Smooth muscle cell of the brain vasculature (primary cell): ENCODE data around the gene HEMK1.

ENCODE experiments used
- DNase-seq: peaks from one replicate; pipeline ENCODE4 v3.0.0-alpha.2; 2012; ENCODE audit warnings: low read depth, low spot score

The HEMK1 gene

DNA sequence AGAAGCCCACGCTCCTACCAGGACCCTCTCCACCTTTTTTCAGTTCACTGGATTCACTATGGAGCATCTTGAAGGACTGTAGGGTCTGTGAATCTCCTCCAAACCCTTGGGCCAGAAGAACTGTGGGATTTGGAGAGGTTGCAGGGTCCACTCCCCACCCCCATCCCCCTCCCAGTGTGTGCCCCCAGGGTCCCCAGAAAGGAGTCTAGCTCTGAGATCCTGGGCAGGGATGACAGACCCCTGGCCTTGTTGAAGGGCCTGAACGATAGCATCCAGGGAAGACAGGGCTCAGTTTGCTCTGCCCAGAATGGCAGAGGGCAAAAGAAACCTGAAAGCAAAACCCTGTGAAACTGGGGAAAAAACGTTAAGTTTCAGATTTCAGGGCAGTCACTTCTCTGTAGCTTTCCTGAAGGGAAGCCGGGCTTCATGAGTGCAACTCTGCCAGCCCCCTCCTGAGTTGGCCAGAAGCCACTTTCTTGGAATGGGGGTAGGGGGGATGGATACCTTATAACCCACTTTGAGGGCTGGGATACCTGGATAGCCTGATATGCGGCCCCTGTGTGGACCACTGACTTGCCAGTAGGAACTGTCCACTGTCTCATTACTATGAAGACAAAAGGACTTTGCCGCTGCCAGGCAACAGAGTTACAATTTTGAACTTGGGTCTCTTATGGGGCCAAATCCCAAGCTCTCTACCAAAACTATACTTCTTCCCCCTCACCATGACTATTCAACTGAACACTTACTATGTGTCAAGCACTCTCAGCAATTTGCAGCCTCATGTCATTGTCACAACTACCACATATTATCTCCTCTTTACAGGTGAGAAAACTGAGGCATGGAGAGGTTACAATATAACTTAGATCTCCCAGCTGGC, 43.9 kb downstream of the HEMK1 start:
- no peak for DNase-seq

DNA sequence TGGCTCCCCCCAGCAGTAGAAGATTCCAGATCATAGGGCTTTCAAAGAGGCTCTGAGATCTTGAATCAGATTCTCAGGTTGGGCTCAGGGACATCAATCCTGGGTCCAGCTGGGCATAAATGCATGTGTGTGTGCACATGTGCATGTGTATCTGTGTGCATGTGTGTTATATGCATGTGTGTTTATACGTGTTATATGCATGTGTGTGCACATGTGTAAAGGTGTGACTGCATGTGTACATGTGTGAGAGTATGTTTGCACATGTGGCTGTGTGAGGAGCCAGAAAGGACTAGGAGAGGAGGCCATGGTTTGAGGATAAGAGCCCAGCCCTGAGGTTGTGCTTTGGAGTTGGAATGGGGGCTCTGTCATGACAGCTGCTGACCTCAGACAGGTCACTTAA, 45.9 kb downstream of the HEMK1 start:
- DNase-seq, result no peak

DNA sequence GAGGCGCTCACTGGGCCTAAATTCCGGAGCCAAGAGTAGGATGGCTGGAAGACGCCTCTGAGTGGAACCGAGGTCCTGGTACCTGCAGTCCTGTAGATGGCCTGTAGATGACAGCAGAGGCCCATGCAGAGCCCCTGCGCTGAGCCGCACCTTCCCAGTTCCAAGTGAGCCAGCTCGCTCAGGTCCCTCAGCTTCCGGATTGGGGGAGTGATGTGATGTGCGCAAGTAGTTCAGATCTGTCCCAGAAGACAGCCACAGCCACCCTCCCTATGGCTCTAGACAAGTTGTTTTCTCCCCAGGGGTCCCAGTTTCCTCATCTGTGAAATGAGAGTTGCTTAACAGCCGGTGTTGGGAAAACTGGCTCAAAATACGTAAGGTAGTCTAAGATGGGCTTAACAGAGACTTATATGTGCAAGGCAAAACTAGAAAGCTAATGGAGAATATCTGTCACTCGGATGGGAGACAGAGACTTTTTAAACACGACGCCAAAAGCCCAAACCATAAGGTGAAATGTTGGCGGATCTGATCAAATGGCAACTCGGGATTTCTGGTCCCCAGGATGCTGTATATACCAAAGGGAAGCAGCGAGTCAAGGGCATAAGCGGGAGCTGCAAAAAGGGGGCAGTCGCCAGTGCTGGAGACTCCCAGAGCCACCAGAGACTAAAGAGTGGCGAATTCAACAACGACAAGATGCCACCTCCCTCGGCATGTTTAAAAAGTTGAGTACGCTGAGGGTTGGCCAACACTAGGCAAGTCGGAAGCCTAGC, 46.9 kb downstream of the HEMK1 start:
- DNase-seq, result peak; percentile 71

DNA sequence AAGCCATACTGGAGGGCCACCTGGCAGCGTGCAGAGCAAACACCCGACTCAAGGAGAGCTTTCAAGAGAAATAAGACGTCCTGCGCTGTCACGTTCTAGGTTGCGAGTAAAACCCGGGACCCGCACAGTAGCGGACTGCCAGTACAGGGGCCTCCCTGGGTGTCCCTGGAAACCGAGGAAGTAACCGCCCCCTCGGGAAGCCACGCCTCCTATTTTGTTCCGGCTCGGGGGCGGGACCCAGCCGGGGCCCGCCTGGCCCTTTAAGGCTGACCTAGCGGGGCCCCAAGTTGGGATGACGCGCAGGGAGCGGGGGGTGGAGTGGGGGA, 47.4 kb downstream of the HEMK1 start:
- DNase-seq, result peak; percentile 60

DNA sequence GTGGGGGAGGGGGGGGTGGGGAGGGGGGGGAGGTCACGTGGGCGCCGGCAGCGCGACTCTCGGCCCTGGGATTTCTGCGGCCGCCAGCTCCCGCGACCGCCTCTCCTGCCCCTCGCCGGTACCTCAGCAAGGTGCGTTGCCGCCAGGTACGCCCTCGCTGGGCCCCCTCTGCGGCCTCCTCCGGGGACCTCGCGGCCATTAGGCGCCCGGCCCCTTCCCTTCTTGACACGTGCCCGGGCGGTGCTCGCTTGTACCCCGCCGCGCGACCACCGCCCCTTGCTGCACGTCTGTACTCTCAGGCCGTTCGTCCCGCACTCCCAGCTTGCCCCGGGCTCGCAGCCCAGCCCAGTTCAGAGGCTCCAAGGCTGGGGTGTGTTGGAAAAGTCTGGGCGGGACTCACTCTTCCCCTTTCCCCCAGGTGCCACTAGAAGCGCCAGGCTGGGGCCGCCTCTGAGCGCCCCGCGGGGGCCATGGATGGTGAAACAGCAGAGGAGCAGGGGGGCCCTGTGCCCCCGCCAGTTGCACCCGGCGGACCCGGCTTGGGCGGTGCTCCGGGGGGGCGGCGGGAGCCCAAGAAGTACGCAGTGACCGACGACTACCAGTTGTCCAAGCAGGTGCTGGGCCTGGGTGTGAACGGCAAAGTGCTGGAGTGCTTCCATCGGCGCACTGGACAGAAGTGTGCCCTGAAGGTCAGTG, 47.9 kb downstream of the HEMK1 start, which contains the start of gene MAPKAPK3:
MAPKAPK3 (plus strand) TSS at position 56 of the 696 bp plus-strand sequence; CDS start at position 471, 415 bp downstream.
- DNase-seq, result no peak

DNA sequence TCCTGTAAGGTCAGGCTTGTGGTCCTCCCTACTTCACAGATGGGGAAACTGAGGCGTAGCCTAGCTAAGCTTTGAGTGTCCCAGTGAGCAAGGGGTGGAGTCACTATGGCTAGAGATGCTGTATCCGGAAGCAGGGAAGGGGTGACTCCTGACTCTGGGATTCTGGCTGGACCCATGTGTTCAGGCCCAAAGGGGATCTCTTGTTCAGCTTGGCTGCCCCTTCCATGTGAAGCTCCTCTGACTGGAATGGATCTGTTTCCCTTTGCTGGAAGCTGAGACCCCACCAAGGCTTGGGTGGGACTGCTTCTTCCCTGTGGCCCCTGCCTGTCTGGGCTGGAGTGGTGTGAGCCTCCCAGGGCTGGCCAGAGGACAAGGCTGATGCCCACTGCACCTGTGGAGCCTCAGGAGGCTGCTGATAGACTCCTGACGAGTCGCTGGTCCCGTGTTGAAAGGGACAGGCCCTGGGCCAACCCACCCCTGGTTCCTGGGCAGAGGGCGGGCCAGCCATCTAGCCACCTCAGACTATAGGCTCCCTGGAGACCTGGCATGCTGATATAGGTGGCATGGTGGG, 48.7 kb downstream of the HEMK1 start:
- DNase-seq, result no peak

DNA sequence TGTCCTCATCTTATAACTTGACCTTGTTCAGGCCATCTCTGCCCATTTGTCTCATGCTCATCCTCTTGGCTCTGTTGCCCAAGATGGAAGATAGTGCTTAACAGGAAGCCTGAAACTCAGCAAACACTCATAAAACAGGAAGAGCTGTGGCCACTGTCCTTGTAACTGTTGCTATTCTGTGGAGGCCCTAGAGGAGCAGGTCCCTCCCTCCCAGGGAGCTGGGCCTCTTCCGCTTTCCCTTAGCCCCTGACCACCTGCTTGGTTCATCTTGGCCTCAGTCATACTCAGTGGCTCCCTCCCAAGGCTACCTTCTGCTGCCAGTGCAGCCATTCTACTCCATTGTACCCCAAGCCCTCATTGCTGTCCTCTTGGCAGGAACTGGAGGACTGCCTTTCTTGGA, 51.1 kb downstream of the HEMK1 start:
- DNase-seq, result no peak

DNA sequence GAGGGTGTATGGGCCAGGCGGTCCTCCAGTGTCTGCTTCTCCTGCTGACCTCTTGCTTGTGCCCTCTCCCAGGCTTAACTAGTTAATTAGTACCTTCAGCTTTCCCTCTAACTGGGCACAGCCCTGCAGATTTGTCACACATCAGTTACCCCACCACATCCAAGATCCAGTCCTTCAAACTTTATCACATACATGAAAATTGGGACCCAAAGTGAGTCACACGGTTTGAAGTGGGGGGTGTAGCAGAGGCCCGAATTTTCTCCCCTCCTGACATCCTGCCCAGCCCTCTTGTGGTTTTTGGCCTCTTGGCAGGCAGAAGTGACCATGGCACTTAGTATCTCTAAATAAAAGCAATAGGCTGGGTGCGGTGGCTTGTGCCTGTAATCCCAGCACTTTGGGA, 51.5 kb downstream of the HEMK1 start:
- DNase-seq, result no peak

DNA sequence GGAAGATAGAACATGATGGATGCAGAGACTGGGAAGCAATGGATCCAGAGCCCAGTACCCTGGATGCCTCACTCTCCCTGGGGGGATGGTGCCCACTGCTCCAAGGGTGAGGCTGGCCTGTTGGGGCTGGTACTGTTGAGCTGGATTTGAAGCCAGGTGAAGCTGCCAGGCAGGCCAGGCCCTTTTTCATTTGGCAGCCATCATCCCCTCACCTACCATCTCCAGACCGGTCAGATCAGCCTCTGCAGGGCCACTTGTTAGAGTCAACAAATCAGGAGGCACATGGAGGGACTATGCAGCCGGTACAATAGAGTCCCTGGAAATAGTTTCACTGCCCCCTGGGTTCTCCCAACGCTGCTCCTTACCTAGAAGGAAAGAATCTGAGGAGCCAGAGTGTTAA, 53.6 kb downstream of the HEMK1 start:
- no peak for DNase-seq

DNA sequence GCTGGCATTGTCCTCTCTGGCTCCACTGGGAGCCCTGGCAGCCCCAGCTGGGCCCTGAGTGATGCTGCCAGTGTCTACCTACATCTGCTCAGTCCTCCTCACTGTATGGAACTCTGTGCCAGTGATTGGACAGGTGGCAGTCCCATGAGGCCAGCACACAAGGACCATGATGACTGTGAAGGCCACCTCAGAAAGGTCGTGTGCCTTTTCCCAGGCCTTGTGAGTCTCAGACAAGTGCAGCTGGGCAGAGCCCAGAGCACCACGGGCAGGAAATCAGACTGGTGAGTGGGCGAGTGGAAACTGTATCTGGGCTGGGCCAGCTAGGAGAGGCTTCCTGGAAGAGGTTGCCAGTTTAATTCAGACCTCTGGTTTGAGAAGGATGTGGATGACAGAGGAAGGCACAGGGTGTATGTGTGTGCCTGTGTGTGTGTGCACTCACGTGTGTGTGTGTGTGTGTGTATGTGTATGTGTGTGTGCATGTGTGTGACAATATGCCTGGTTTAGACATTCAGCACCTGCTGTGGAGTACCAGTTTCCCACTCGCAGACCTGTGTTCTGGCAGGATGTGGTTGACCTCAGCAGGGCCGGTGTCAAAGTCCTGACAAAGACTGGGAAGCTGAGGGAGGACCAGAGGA, 54.6 kb downstream of the HEMK1 start:
- DNase-seq, result no peak

DNA sequence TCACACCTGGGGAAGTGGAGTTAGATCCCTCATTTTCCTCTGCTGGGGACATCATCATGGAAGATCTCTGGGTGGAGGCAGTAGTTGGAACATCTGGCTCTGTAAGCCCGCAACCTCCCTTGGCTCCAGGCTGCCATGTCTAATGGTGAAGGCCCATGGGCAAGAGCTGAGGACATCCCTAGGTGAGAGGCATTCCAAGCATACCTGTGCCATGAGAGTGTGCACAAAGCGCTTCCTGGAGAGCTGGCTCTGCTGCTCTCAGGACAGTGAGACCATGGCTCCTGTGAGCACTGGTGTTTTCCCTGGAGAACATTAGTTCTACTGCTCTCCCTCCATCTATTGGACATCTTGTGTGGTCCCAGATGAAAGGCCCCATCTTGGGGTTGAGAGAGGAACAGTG, 55.3 kb downstream of the HEMK1 start:
- DNase-seq, result no peak

DNA sequence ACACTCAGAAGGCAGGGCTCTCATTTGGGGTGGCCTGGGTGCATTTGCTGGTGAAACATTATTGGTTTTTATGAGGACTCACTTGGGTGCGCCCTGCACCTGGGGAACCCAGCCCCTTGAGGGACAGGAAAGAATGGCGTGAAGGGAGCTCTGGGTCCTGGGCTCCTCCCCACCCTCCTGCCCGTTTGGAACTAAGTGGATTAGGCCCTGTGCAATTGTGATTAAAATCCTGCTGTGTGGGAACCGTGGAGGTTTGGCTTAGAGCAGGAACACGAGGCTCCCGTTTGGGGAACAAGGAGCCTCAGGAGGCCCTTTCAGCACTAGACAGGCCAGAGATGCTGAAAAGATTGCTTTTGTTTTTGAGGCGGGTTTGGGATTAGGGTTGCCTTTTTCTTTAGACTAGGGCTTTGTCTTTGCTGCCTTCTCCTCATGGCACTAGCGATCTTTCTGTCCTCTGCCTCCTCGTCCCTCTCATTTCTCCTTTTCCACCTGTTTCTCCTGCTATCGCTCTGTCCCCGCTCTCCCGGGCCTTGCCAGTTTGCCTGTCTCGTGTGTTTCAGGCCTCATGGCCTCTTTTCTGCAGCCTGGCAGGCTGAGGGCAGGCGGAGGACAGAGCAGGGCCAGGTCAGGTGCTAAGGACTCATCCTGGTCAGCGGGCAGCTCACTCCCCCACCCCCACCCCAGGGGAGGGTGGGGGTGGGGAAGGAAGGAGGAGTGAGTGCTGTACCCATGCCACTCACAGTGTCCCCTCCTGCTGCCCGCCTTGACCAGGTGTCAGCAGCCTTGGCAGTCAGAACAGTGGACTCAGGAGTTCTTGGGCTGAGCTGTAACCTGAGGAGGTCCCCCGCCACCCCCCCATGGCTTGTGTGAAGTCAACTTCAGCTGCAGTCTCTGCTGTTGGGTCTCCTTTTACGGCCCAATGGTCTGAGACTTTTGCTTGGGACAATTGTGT, 56.2 kb downstream of the HEMK1 start:
- no peak for DNase-seq

DNA sequence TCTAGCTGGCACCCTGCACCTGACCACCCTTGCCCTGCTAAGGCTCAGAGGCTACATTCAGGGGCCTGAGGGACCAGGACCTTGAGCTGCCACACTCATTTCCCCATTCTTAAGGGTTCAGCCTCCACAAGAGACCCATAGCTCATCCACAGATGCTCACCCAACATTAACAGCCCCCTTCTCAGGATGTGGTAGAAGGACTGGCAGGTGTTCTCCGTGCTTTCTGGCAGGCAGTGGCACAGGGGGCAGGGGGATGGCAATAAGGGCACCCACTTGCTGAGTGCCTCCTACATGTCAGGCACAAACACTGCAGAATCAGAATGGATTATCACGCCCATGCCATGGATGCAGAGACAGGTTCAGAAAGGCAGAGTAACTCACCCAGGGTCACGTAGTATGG, 57.1 kb downstream of the HEMK1 start:
- DNase-seq, result no peak

DNA sequence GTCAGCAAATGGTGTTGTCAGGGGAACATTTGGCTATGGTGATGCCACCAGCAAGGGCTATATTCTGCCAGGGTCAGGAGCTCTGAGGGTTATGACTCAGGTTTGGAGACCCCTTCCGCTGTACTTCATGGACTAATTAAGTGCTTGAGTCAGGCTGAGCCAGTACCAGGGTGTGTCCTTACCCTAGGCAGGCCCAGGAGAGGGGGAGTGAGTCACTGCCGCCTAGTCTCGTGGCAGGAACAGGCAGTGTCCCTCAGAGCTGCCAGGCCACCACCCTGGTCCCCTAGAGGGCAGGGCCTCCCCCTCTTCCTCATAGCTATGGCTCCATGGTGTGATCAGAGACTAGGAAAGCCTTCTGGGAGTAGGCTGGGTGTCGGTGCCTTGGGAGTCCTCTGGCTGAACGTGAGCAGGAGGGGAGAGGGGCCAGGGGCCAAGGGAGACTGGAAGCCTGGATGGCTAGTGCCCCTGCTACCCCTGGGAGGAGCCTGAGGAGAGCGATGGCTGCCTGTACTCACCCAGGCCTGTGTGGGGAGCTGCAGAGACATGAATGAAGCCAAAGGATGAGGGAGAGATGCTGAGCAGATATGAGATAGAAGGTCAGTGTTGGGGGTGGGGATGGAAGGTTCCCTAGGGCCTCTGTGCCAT, 58.2 kb downstream of the HEMK1 start:
- no peak for DNase-seq

DNA sequence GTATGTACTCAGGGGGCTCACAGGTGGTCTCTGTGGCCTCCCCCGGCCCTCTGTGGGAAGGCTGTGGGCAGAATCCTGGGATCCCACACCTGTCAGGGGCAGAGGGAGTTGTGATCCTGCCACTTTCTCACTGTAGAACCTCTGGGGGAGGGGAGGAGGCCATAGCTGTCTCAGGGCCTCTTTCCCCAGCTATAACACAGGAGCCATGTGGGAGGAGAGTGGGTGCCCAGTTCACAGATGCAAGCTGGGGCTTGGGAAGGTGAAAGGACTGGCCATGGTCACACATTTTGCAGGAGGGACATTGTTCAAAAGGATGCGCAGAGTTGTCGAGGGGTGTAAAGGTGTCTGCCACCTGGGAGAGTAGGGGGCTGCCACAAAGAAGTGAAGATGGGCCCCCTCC, 59.3 kb downstream of the HEMK1 start:
- no peak for DNase-seq

DNA sequence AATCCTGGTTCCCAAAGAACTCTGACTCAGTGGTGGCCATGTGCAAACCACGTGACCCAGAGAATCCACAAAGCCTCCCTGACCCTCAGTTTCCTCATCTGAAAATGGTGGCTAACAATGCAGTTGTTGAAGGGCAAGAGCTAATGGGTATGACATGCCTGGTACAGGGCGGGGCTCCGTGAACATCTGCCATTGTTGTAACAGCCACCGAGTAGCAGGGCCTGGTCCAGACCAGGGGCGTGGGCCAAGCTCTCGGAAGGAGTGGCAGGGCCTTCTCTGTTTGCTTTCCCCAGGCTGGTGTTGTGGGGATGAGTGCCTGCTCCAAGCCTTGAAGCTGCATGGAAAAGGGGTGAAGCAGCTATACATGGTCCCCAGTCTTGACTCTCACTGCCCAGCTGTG, 61.1 kb downstream of the HEMK1 start:
- DNase-seq, result no peak

DNA sequence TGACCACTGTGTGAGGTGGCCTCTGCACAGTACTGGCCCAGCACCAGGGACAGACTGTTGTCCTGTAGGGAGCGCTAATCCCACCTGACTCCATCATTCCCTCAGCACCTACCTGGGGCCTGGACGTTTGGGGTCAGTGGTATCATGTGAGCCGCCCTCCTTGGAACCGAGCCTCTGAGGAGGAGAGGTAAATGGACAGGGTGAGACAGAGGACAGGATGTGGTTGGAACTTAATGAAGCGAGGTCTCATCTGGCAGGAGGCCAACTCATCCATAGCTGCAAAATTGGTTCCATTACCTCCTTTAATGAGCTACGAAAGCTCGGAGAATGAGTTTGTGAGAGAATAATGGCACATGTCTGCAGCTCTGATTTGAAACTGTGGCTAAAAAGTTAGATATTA, 61.6 kb downstream of the HEMK1 start:
- no peak for DNase-seq

DNA sequence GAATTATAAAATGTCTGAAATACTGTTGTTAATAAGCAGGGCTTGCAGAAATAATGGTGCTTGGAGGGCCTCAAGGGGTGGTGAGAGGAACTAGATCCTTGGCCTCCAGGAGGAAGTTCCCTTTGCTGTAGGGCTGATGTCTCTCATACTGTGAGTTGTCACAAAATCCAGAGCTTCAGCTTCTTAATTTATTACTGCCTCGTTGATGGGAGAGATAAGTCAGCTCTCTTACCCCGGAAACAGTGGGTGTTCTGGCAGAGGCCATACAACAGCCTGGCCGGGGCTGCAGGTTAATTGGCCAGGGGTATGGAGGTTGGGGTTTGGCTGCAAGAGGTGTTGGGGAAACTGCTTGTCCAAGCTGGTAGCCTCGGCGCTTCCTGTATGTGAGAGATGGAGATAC, 63.1 kb downstream of the HEMK1 start:
- DNase-seq, result no peak

DNA sequence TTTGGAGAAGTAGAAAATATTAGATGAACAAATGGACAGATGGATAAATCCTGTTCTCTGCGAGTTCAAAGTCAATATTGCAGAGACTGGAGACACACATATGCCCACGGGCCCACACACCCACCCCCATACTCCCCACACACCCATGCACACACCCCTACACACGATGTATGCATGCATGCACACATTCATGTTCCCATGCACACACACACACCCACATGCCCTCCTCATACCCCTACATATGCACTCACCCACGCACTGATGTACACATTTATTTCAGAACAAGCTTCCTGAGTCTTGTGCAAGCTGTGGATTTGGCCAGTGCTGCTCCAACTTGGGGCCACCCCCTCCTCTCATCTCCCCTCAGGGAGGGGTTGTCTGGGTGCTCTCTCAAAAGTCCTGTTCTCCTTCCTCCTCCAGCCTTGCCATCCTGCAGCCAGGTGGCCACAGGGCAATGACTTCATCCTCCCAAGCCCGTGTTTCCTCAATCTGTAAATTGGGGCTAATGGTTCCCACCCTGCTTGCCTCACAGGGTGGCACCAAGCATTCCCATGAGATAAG, 64.0 kb downstream of the HEMK1 start:
- no peak for DNase-seq

DNA sequence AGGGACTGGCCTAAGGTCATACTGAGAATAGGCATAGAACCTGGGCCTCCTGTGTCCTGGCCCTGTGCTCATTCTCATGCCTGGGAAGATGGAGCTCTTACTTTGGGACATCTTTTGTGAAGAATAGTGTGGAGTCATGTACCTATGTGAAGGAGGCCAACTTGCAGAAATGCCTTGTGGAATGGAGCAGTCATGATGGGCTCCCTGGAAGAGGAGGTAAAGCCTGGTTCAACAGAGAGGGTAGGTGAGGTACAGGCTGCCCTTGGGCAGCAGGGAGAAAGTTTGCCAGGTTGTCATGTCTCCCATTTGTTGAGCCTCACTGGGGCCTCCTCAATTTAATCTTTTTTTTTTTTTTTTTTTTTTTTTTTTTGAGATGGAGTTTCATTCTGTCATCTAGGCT, 65.7 kb downstream of the HEMK1 start:
- no peak for DNase-seq
